ENCODE measurements around the gene ADGRB3.

The ADGRB3 gene

GRCh38 chr6:69019832-69020231 lies 384.8 kb downstream of the ADGRB3 start:
- no peak for TF ChIP-seq CTCF (IDR thresholded peaks at IDR 0.05; ENCODE audit: low read length, missing control alignments)
- H3K4me3 ChIP-seq (replicated peaks; ENCODE audit: low read depth, low read length) = no peak overlapping the region
- DNase-seq (ENCODE audit: low read depth) = peak; percentile 84

GRCh38 chr6:69022993-69023392 lies 387.9 kb downstream of the ADGRB3 start:
- no peak for TF ChIP-seq CTCF (IDR thresholded peaks at IDR 0.05; ENCODE audit: low read length, missing control alignments)
- H3K4me3 ChIP-seq (replicated peaks; ENCODE audit: low read depth, low read length) = no peak overlapping the region
- peak; percentile 18 for DNase-seq (ENCODE audit: low read depth)

GRCh38 chr6:69026243-69026642 lies 391.2 kb downstream of the ADGRB3 start:
- peak; percentile 58 for DNase-seq (ENCODE audit: low read depth)

GRCh38 chr6:69026715-69027114 lies 391.6 kb downstream of the ADGRB3 start:
- TF ChIP-seq CTCF (IDR thresholded peaks at IDR 0.05; ENCODE audit: low read length, missing control alignments) = no peak
- DNase-seq (ENCODE audit: low read depth) = no peak
- H3K4me3 ChIP-seq (replicated peaks; ENCODE audit: low read depth, low read length) = no peak overlapping the region

More at GRCh38 chr6:69026243-69026642, 391.2 kb downstream of the ADGRB3 start:
- TF ChIP-seq CTCF (IDR thresholded peaks at IDR 0.05; ENCODE audit: low read length, missing control alignments) = no peak
- no peak overlapping the region for H3K4me3 ChIP-seq (replicated peaks; ENCODE audit: low read depth, low read length)

GRCh38 chr6:69027861-69028260 lies 392.8 kb downstream of the ADGRB3 start:
- no peak for TF ChIP-seq CTCF (IDR thresholded peaks at IDR 0.05; ENCODE audit: low read length, missing control alignments)
- no peak overlapping the region for H3K4me3 ChIP-seq (replicated peaks; ENCODE audit: low read depth, low read length)
- DNase-seq (ENCODE audit: low read depth) = no peak

GRCh38 chr6:69038841-69039240 lies 403.8 kb downstream of the ADGRB3 start:
- no peak overlapping the region for H3K4me3 ChIP-seq (replicated peaks; ENCODE audit: low read depth, low read length)
- no peak for TF ChIP-seq CTCF (IDR thresholded peaks at IDR 0.05; ENCODE audit: low read length, missing control alignments)
- no peak for DNase-seq (ENCODE audit: low read depth)

GRCh38 chr6:69042297-69042696 lies 407.2 kb downstream of the ADGRB3 start:
- TF ChIP-seq CTCF (IDR thresholded peaks at IDR 0.05; ENCODE audit: low read length, missing control alignments) = no peak
- no peak for DNase-seq (ENCODE audit: low read depth)
- H3K4me3 ChIP-seq (replicated peaks; ENCODE audit: low read depth, low read length) = no peak overlapping the region
